ENCODE data around the gene PTOV1. TPM values are rescaled to one million over a fixed set of nuclear protein-coding genes. Genes with fewer than 3 reads are reported as not detected.
A peak's percentile ranks its signal among the peaks of the same experiment; 100 is the strongest.

PTOV1 gene
- total and polyA plus RNA-seq, 2 of the 13 experiments (the other 11 are each of a cell fraction or from before 2014, with no cell fraction given) = 63.5 to 68.5 TPM

DNA sequence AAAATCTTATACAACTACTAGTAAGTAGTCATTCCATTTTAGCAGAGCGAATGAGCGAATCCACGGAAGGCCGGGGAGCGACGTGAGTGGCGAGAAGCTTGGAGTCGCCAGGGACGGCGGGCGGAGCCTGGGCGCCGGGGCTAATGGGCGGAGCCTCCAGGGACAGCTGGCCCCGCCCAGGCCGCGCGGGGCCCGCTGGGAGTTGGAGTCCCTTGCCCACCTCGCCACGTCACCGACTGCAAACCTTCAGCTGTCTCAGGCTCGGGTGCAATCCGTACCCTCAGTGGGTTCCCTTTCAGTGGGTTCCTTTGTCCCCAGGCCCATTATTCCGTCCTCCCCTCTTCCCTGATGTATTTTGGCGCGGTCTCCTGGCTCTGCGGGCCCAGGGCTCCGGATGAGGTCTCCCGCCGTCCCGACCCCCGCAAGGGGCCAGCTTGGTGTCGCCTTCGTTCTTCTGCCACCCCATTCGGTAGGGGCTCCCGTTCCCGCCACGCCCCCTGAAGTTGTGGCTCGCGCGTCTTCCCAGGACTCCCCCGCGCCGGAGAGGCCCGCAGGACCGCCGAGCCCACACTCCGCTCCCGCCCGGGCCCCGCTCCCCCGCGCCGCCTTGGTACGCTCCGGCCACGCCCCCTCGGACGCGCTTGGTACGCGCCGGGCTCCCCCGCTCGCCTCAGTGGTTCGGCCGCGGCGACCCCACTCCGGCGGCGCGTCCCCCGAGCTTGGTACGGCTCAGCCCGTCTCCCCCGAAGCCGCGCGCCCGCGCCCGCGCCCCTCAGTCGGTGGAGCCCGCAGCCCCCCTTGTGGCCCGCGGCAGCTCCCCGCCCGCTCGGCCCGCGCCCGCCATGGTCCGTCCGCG is at the start of gene PTOV1 (continued):
- TF ChIP-seq ETV5 (CRISPR knock-in tag; IDR thresholded peaks at IDR 0.05; ENCODE audit: borderline replicate concordance) = 0 out of 2 replicates have a peak, but pooled peaks have one; percentile 9
- TF ChIP-seq DNMT1 (CRISPR knock-in tag; IDR thresholded peaks at IDR 0.05) = peak; percentile 37; the same call in 1 of the 2 replicates
- TF ChIP-seq PAWR (CRISPR knock-in tag; IDR thresholded peaks at IDR 0.05; ENCODE audit: borderline replicate concordance) = no peak
- TF ChIP-seq MIER2 (CRISPR knock-in tag; IDR thresholded peaks at IDR 0.05) = no peak
- no peak for TF ChIP-seq ZNF326 (CRISPR knock-in tag; IDR thresholded peaks at IDR 0.05; ENCODE audit: borderline replicate concordance)
- TF ChIP-seq, protein P1, sequence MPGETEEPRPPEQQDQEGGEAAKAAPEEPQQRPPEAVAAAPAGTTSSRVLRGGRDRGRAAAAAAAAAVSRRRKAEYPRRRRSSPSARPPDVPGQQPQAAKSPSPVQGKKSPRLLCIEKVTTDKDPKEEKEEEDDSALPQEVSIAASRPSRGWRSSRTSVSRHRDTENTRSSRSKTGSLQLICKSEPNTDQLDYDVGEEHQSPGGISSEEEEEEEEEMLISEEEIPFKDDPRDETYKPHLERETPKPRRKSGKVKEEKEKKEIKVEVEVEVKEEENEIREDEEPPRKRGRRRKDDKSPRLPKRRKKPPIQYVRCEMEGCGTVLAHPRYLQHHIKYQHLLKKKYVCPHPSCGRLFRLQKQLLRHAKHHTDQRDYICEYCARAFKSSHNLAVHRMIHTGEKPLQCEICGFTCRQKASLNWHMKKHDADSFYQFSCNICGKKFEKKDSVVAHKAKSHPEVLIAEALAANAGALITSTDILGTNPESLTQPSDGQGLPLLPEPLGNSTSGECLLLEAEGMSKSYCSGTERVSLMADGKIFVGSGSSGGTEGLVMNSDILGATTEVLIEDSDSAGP (CRISPR knock-in tag; IDR thresholded peaks at IDR 0.05; ENCODE audit: borderline replicate concordance) = peak; percentile 49
- peak; percentile 62 for TF ChIP-seq TSC22D2 (CRISPR knock-in tag; IDR thresholded peaks at IDR 0.05; ENCODE audit: borderline replicate concordance)
- TF ChIP-seq HNRNPLL (IDR thresholded peaks at IDR 0.05; ENCODE audit: low read depth, low read length, poor library complexity, severe bottlenecking) = peak; percentile 42
- no peak for TF ChIP-seq ZNF451 (CRISPR knock-in tag; IDR thresholded peaks at IDR 0.05)
- TF ChIP-seq ZNF589 (CRISPR knock-in tag; conservative IDR thresholded peaks at IDR 0.05) = 0 out of 2 replicates have a peak, but pooled peaks have one; percentile 52
- no peak for TF ChIP-seq NFIC (IDR thresholded peaks at IDR 0.05; ENCODE audit: low read length)
- TF ChIP-seq, protein P2, sequence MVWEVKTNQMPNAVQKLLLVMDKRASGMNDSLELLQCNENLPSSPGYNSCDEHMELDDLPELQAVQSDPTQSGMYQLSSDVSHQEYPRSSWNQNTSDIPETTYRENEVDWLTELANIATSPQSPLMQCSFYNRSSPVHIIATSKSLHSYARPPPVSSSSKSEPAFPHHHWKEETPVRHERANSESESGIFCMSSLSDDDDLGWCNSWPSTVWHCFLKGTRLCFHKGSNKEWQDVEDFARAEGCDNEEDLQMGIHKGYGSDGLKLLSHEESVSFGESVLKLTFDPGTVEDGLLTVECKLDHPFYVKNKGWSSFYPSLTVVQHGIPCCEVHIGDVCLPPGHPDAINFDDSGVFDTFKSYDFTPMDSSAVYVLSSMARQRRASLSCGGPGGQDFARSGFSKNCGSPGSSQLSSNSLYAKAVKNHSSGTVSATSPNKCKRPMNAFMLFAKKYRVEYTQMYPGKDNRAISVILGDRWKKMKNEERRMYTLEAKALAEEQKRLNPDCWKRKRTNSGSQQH (CRISPR knock-in tag; IDR thresholded peaks at IDR 0.05; ENCODE audit: low read depth) = no peak
- TF ChIP-seq TCF12 (IDR thresholded peaks at IDR 0.05) = no peak
- peak; percentile 73; the same call in 1 of the 2 replicates for TF ChIP-seq TCF12 (CRISPR knock-in tag; IDR thresholded peaks at IDR 0.05)
- peak; percentile 32; the same call in 1 of the 2 replicates for TF ChIP-seq ZMYM4 (CRISPR knock-in tag; IDR thresholded peaks at IDR 0.05)
- TF ChIP-seq, protein P3, sequence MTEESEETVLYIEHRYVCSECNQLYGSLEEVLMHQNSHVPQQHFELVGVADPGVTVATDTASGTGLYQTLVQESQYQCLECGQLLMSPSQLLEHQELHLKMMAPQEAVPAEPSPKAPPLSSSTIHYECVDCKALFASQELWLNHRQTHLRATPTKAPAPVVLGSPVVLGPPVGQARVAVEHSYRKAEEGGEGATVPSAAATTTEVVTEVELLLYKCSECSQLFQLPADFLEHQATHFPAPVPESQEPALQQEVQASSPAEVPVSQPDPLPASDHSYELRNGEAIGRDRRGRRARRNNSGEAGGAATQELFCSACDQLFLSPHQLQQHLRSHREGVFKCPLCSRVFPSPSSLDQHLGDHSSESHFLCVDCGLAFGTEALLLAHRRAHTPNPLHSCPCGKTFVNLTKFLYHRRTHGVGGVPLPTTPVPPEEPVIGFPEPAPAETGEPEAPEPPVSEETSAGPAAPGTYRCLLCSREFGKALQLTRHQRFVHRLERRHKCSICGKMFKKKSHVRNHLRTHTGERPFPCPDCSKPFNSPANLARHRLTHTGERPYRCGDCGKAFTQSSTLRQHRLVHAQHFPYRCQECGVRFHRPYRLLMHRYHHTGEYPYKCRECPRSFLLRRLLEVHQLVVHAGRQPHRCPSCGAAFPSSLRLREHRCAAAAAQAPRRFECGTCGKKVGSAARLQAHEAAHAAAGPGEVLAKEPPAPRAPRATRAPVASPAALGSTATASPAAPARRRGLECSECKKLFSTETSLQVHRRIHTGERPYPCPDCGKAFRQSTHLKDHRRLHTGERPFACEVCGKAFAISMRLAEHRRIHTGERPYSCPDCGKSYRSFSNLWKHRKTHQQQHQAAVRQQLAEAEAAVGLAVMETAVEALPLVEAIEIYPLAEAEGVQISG (CRISPR knock-in tag; IDR thresholded peaks at IDR 0.05) = peak; percentile 83
- TF ChIP-seq ASH2L (IDR thresholded peaks at IDR 0.05; ENCODE audit: insufficient read length, low read depth, low read length) = peak; percentile 64
- TF ChIP-seq NKX3-1 (CRISPR knock-in tag; IDR thresholded peaks at IDR 0.05) = no peak
- peak; percentile 90 for TF ChIP-seq SP4 (CRISPR knock-in tag; IDR thresholded peaks at IDR 0.05)
- TF ChIP-seq ZNF737 (CRISPR knock-in tag; IDR thresholded peaks at IDR 0.05; ENCODE audit: borderline replicate concordance) = no peak
- TF ChIP-seq, protein P4, sequence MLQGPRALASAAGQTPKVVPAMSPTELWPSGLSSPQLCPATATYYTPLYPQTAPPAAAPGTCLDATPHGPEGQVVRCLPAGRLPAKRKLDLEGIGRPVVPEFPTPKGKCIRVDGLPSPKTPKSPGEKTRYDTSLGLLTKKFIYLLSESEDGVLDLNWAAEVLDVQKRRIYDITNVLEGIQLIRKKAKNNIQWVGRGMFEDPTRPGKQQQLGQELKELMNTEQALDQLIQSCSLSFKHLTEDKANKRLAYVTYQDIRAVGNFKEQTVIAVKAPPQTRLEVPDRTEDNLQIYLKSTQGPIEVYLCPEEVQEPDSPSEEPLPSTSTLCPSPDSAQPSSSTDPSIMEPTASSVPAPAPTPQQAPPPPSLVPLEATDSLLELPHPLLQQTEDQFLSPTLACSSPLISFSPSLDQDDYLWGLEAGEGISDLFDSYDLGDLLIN (CRISPR knock-in tag; IDR thresholded peaks at IDR 0.05; ENCODE audit: borderline replicate concordance) = peak; percentile 53; the same call in 1 of the 2 replicates
- peak; percentile 78; the same call in 1 of the 2 replicates for TF ChIP-seq CCDC6 (CRISPR knock-in tag; IDR thresholded peaks at IDR 0.05)
- TF ChIP-seq RAD51 (IDR thresholded peaks at IDR 0.05; ENCODE audit: borderline replicate concordance) = no peak

Data from HepG2 (cell line).